Fibroblast of gingiva (primary cell): ENCODE data around the gene SSUH2.

Source experiments
- DNase-seq: peaks from one replicate; pipeline ENCODE4 v3.0.0-alpha.2; 2011; ENCODE audit warnings: low read depth

The SSUH2 gene

DNA sequence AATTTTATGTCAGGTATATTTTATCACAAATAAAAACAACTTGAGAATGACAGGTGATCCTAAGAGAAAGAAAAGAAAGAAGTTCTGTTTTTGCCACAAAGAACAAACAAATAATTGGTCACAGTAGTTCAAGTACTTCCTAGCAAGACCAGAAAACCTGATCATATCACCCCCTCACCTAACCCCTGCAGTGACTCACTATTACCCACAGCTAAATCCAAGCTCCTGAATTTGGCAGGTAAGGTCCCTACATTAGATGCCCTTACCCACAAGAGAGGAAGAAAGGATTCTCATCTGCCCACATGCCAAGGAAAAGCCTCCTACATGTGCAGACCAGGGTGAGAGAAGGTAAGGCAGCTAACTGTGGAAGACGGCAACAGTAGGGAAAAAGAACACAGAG lies 4.4 kb downstream of the SSUH2 start:
- no peak for DNase-seq

DNA sequence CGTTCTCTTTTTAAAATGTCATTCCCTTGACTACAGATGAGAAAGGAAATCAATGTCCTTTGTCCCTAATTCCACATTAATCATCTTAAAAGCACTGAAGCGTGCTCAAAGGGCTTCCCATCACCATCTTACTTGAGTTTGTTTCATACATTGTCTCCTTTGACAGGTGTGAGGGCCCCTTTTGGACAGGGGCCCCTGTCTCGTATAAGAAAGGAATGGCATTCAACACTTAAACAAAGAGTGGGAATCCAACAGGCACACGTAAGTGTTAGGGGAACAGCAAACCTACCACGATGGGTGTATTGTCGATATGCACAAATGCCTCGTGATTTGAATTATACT lies 5.0 kb downstream of the SSUH2 start:
- no peak for DNase-seq

DNA sequence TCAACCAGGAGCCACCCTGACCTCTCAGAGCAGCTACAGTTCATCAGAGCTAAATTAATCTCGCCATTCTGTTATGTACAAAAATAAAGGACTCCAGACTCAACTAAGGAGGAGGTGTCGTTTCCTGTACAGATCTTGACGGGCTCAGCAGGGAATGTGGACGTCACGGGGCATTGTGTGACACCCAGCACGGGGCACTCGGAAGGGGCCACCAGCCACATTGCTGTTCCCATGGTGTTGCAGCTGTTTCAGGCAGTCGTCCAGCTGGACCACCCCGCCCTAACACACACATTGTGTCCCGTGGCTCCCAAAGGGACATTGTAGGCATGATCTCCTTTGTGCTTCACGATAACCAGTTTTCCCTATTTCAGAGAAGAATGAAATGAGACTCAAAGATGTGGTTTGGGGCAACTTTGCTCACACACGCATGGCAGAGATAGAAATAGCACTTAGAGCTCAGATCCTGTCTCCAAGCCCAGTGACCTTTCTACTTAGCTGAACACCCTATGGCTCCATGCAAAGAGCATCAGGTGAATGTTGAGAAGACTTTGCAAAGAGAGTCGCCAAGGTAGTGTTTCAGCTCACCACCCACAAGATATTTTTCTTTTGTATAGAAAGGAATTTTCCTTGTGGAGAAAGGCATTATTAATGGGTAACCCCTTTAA lies 5.5 kb downstream of the SSUH2 start:
- no peak for DNase-seq

DNA sequence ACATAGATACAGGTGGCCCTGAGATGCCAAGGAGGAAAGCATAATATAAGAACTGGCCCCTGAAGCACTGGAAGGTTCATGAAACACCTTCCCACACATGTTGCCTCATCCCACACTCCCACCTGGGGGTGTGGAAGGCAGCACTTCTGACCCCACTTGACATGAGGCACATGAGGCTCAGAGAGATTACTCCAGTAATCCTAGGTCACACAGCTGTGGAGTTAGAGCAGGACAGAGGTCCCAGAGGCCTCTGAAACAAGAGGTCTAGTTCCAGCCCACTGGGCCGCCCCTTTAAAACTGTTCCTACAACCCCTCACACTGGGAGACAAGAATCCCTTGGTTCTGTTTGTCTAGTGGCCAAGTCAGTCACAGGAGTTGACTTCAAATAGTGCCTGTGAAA lies 7.2 kb downstream of the SSUH2 start:
- DNase-seq: no peak

DNA sequence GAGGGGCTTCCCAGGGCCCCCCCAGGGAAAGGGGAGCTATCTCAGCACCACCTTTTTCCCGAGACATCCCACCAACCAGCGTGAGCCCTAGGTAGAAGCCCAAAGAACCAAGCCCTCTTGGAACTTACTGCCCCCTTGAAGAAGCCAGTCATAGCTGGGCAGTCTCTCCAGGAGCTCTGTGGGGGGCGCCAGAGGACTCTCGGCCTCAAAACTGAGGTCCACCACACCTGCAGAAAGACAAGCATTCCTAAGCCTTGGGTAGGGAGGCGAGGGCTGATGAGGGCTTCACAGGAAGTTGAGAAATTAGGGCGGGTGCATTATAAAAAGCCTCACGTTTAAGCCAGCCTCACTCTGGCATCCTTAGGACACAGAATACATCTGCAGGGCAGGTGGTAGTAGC lies 9.0 kb downstream of the SSUH2 start:
- DNase-seq: no peak

DNA sequence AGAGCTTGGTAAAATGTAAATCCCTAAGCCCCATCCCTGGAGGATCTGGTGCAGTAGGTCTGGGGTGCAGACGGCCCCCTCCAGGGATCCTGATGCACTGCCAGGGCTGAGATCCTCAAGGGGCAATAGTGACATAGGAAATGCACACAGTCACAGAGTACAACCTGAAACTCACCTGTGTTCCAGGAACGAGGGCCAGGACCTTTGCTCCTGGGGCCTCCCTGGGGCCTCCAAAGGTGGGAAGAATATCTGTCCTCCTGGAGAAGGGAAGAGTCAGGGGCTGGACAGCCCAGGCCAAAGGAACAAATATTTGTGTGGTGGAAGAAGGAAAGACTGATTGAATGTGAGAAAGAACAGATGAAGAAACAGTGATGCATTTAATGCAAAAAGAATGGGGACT lies 9.5 kb downstream of the SSUH2 start:
- no peak for DNase-seq

DNA sequence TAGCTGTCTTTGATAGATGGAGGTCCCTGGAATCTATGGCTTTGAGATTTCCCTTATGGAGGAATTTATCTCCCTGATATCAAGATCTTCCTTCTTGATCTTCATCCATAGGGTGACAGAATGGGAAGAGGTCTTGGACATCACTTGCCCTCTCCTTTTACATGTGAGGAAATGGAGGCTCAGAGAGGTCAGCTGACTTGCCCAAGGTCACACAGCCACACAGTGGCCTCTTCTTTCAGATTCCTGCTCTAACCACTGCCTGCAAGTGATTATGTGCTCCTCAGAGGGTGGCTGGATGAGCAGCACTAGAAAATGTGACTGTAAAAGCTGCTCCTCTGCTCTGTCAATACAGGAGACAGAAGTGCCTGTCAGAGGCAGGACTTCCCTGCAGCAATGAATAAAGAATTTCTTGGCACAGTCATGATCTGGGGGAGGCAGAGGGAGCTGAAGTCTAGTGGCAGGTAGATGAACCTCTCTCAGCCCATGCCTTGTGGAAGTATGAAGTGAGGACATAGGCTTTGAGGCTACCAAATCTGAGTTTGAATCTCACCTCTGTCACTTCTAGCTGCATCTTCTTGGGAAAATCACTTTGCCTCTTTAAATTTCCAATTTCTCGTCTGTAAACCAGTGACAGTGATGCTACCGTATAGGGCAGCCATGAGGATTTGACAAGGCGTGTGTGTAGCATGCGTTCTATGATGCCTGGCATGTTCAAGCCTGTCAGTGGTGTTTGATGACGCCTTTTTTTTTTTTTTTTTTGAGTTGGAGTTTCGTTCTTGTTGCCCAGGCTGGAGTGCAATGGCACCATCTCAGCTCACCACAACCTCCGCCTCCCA lies 12.0 kb downstream of the SSUH2 start:
- no peak for DNase-seq

DNA sequence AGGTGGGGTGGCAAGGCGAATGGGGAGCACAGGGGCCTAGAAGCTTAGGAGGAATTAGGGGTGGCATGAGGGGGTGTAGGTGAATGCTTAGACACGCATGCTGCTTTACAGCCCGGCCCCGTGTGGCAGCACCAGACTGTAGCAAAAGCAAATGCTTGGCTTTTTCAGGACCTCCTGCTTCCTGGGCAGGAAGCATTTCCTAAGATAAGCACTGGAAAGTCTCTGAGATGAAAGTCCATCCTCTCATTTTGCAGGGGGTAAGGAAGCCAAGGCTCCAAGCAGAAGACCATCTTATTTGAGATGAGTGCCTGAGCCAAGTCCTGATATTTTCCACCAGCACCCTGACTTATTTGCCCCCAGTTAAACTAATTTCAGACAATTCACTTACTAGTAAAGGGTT lies 12.9 kb downstream of the SSUH2 start:
- DNase-seq: no peak

DNA sequence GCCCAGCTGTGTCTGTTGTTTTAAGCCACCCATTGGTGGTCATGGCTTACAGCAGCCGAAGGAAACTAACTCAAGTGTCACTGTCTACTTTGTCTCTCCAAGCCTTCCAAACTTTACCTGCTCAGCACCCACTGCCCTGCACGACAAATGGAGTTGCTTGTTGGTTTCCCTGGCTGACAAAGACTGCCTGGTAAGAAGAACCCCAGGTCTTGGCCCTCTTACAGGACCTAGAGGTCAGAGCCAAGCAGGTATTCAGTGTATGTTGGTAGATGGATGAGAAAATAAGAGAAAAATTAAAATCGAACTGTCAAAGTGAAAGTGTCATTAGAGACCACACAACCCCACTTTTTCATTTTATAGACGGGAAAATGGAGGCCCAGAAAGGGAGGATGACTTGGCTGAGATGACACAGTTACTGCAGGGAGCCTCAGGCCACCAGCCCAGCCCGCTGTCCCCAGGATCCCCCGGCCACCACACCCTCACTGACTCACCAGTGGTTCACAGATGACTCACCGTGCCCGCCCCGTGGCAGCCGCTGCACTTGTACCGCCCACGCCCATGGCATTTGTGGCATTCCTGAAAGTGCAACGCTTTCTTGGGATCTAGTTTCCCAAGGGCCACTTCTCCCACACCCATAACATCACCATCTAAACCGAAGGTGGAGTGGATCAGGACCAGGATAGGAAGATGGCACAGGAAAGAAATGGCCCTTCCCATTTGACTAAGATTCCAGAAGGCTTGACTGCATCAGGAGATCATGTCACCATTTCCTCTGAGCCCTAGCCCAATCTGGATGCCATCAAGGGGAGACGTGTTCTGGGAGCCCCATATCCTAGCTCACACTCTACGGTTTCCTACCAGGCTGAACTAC lies 15.2 kb downstream of the SSUH2 start:
- peak; percentile 80 for DNase-seq

DNA sequence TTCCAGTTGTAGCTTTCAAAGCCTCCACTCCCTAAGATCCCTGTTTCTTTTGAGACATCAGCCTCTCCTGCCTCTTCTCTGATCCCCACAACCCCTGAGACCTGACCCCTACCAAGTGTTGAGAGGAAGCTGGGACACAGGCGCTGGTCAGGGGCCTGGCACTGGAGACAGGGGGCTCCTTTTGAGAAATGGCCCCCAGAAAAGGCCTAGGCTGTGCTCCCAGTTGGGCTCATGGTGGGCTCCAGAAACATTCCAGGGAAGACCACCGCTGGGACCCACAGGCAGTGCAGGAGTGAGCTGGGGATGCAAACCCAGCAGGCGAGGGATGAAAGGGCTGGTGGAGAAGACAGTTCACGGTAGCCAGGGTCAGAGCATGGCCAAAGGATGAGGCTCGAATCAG lies 16.6 kb downstream of the SSUH2 start:
- DNase-seq: no peak

DNA sequence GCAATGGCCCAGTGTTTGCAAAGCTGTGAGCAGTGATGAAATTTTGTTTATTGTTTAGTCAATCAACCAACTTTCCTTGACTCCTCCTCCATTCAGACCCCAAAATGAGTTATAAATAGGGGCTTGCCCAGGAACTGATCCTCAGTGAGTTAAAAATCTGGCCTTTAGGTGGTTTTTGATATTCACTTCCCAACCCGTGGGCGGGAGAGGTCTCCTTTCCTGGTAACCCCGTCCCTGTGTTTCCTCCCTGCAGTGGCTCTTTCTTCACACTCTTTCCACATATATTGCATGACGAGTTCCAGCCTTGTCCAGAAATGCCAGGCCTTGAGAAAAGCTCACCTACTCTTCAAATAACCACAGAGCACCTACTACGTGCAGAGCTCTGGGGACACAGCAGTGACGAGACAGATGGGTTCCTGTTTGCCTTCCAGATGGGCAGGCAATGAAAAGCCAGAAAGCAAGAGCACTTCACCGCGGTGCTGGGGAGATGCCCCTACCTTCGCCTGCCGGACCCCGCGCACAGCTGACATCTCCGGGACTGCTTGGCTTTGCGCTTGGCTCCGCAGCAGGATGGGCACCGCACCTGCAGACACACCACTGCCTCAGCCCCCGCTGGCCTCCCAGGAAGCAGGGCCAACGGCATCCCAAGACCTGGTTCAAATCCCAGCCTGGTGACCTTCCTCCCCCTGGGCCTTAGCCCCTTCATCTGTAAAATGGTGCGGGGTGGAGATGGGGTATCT lies 17.2 kb downstream of the SSUH2 start:
- no peak for DNase-seq

DNA sequence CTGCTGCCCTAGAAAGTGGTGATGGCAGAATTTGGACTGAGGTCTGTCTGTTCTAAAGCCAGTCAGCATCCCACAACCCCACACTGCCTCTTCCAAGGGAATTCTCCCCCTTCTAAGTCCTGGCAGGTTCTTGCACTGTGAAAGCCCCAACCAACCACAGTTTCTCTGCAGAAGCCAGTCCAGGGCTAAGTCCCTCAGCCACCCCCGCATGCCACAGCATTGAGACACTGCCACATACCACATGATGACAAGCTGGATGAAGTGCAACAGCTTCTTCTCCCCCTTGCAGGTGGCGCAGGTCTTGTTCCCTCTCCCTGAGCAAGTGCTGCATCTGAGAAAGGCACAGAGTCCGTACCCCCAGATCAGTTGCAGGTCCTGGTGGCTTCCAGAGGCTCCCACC lies 18.6 kb downstream of the SSUH2 start:
- no peak for DNase-seq

DNA sequence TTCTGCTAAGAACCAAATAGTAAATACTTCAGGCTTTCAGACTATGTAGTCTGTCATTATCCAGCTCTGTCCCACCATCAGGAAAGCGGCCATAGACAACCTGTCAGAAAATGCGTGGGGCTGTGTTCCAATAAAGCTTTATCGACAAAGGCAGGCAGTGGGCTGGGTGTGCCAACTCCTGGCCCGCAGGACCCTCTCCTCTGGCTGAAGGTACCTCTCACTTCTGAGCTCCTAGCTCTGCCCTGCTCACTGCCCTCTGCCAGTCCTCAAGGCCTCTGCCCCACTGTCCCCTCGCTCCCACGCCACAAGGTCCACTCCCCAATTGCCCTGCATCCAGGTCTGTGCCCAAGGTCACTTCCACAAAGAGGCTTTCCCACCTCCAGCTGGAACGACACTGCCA lies 20.0 kb downstream of the SSUH2 start:
- DNase-seq: no peak

DNA sequence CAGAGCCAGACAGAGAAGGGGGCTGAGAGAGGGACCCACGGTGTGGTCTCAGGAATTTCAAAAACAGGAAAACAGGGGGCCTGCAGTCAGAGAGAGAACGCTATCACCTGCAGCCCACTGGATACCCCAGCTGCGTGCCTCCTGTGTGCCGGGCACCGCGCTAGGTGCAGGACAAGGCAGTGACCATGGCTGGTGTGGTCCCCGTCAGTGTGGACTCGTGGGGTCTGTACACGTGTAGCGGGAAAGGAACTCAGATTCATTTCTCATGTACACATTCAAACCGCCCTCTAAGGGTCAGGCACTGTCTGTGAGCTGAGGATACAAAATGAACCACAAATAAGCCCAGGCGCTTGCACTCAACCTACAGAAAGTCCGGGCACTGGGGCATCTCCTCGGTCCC lies 20.9 kb downstream of the SSUH2 start:
- DNase-seq: no peak

DNA sequence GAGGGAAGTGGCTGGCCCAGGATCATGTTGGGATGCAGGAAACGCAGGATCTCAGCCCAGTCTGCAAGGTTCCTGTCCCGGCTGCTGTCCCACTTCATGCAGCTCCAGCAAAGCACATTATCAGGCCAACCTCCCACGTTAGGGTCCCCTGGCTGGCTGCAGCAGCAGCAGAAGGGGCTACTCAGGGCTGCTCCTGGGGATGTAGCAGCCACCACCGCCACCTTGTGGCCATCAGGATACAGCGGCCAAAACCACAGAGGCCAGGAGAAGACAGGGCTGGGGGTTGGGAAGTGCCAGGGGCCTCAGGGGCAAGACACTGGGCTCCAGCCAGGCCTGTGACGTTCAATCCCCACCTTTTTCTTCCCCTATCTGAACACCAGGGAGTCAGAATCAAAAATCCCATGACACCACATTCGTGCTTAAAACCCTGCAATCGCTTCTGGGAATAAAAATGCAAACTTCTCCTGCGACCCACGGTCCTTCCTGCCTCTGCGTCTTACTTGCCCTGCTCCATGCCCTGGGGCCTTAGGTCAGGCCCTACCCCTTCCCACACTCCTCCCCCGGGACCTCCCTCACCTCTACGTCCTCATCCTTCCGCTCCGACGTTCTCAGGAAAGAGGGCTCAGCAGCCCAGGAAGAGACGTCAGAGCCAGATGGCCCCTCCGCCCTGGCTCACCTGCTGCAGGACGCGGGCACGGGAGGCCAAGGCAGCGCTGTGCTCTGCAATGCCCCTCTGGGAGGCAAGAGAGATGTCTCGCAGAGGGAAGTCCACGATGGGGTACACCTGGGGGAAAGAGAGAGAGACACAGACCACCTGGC lies 21.5 kb downstream of the SSUH2 start:
- DNase-seq: peak; percentile 40

DNA sequence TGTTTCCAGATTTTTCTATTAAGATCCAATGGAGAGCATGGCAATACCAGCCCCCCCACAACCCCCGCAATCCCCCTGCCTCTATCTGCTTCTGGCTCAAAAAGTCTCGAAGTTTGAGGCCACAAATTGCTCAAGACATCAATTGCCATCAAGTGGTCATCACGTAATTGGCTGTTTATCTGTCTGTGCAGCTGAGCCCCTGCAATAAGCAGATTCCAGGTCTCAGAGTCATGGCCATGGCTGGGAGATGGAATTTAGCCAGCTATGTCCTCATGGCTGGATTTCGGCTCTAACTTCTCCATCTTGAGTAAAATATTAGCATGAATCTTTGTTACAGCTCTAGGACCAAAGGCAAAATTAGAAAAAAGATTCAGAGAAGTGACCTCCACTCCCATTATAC lies 22.7 kb downstream of the SSUH2 start:
- DNase-seq: peak; percentile 88

DNA sequence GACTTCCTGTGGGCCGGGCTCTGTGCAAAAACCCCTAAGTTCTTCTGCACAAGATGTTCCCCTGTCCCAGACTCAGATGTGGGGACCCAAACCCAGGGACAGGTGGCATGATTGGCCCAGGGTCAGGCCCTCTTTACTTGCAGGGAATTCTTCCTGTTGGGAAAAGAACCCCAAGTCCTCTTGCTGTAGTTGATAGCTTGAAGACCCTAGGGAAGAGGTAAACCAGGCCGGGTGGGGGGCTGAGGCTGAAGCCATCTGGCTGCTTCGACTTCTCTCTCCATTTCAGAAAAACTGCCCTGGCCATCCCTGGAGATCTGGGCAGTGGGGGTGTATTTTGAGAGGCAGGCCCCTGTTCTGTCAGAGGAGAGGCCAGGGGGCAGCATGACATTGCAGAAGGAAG lies 23.5 kb downstream of the SSUH2 start:
- DNase-seq: no peak

DNA sequence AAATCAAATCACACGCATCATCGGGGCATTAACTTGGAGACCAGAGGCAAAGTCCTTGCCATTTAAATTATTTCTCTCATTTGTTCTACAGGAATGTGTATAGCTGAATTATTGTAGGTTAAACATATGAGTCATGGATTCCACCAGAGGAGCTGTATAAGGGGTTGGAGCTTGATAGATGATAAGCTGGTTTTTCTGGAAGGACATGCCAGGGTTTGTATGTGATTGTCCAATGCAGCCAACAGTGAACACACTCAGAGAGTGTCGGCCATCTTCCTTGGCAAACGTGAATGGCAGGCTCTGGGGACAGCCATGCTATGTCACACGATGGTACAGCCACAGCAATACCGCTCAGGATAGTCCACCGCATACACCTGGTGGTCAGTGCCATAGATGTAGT lies 25.1 kb downstream of the SSUH2 start:
- no peak for DNase-seq

DNA sequence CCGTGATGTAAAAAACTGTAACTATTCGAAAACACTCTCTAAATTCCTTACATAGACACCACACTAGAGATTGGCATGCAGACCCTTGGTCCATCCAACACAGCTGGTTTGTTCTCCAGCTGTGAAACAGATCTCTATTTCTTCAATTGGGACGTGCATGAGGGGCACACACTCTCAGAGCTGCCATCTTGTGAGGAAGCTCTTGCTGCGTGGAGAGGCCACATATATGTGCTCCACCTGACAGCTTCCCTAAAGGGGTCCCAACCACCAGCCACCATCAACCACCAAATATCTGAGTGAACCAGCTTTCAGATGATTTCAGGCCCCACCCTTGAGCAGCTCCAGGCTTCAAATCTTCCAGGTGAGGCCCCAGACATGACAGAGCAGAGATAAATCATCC lies 25.6 kb downstream of the SSUH2 start:
- DNase-seq: no peak

DNA sequence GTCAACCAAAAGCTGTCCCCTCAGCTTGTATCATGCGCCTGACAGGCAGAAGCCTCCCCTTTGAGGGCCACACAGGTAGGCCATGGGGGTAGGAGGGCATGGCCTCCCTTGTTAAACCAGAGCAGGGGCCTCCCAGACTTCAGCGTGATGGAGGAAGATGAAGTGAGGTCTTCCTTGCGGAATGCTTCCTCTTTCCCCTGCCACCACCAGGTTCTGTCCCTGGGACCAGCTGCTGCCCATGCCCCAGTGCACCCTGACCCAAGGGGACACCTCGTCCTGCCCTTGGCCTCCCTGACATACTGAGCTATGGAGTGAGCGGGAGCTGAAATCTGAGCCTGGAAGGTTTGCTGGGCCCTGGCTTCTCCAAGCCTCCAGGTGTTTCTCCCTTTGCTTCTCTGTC lies 26.7 kb downstream of the SSUH2 start:
- DNase-seq: no peak

DNA sequence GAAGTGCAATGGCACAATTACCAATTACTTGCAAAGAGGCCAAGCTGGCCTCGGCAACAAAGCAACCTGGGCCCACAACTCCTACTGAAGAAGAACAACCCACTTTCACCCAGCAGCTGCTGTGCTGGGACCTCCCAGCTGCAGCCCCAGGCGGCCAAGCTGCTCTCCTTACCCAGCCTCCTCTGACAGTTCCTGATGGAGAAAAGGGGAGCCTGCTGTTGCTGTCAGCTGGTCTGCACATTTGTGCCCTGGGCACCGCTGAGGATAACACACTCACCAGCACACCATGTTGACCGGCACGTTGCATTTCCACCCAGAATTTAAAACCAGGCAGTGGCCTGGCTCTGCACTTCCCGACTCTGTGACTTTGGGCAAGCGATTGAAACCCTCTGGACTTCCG lies 33.6 kb downstream of the SSUH2 start:
- no peak for DNase-seq
